Trophoblast cell (in vitro differentiated cells and primary cell): ENCODE measurements around the gene TCP11.
"Not testable (repeated sequence)": the region's sequence is repeated elsewhere in the genome, so short reads cannot be mapped to it uniquely, and the experiment has no call there.

ENCODE experiments used
- DNase-seq, 2 donors: peaks; one replicate each; pipeline ENCODE4 v3.0.0-alpha.2; 2016
- H2AFZ ChIP-seq: 2 replicates; pipeline ENCODE4 v1.6.1; 2013; ENCODE audit warnings: low read length, moderate library complexity, mild to moderate bottlenecking; ENCODE audit not compliant: insufficient read depth, poor library complexity
- H2AK5ac ChIP-seq: 2 replicates; pipeline ENCODE4 v1.6.1; 2013; ENCODE audit warnings: mild to moderate bottlenecking, low read length
- H2BK120ac ChIP-seq: 2 replicates; pipeline ENCODE4 v1.6.1; 2013; ENCODE audit warnings: low read length, mild to moderate bottlenecking, moderate library complexity; ENCODE audit not compliant: insufficient read depth, poor library complexity
- H2BK12ac ChIP-seq: 2 replicates; pipeline ENCODE4 v1.6.1; 2013; ENCODE audit warnings: mild to moderate bottlenecking, low read length, moderate library complexity
- H2BK5ac ChIP-seq: 2 replicates; pipeline ENCODE4 v1.6.1; 2013; ENCODE audit warnings: low read length, low read depth, moderate library complexity, mild to moderate bottlenecking; ENCODE audit not compliant: poor library complexity
- H3K14ac ChIP-seq: 2 replicates; pipeline ENCODE4 v1.6.1; 2013; ENCODE audit warnings: mild to moderate bottlenecking, low read length
- H3K18ac ChIP-seq: 2 replicates; pipeline ENCODE4 v1.6.1; 2013; ENCODE audit warnings: mild to moderate bottlenecking, low read length
- H3K23ac ChIP-seq: 2 replicates; pipeline ENCODE4 v1.6.1; 2013; ENCODE audit warnings: low read length
- H3K27ac ChIP-seq: 2 replicates; pipeline ENCODE4 v1.5.1; 2013; ENCODE audit warnings: low read depth, mild to moderate bottlenecking, inconsistent platforms, low read length, moderate library complexity
- H3K27me3 ChIP-seq: 2 replicates; pipeline ENCODE4 v1.6.1; 2013; ENCODE audit warnings: inconsistent platforms, mild to moderate bottlenecking, low read length, moderate library complexity; ENCODE audit not compliant: insufficient read depth
- H3K36me3 ChIP-seq, 2 experiments: 1 replicate in 1 of 2; 2 replicates in 1 of 2; pipeline ENCODE4 v1.6.1; 2013; ENCODE audit warnings: low read length in 2 of 2, mild to moderate bottlenecking in 2 of 2, moderate library complexity in 1 of 2; ENCODE audit not compliant: insufficient read depth in 2 of 2, control insufficient read depth in 1 of 2
- H3K4ac ChIP-seq: 2 replicates; pipeline ENCODE4 v1.6.1; 2013; ENCODE audit warnings: low read depth, mild to moderate bottlenecking, low read length, moderate library complexity
- H3K4me1 ChIP-seq, 2 experiments: 1 replicate in 1 of 2; 2 replicates in 1 of 2; pipeline ENCODE4 v1.6.1; 2013; ENCODE audit warnings: low read length in 2 of 2, mild to moderate bottlenecking in 2 of 2, moderate library complexity in 1 of 2; ENCODE audit not compliant: insufficient read depth in 2 of 2, control insufficient read depth in 1 of 2
- H3K4me2 ChIP-seq: 2 replicates; pipeline ENCODE4 v1.6.1; 2013; ENCODE audit warnings: inconsistent platforms, mild to moderate bottlenecking, low read length, moderate library complexity
- H3K4me3 ChIP-seq: 2 replicates; pipeline ENCODE4 v1.5.1; 2013; ENCODE audit warnings: mild to moderate bottlenecking, low read depth, low read length, inconsistent platforms
- H3K79me1 ChIP-seq: one replicate; pipeline ENCODE4 v1.6.1; 2013; ENCODE audit warnings: low read length
- H3K79me2 ChIP-seq: 2 replicates; pipeline ENCODE4 v1.6.1; 2013; ENCODE audit warnings: low read length, mild to moderate bottlenecking; ENCODE audit not compliant: control insufficient read depth, insufficient read depth, poor library complexity
- H3K9ac ChIP-seq: 2 replicates; pipeline ENCODE4 v1.6.1; 2013; ENCODE audit warnings: mild to moderate bottlenecking, low read length
- H3K9me3 ChIP-seq: 2 replicates; pipeline ENCODE4 v1.6.1; 2013; ENCODE audit warnings: low read depth, mild to moderate bottlenecking, control low read depth, inconsistent platforms, low read length; ENCODE audit not compliant: insufficient read depth
- H4K12ac ChIP-seq: 2 replicates; pipeline ENCODE4 v1.6.1; 2013; ENCODE audit warnings: low read depth, mild to moderate bottlenecking, low read length, moderate library complexity
- H4K8ac ChIP-seq: 2 replicates; pipeline ENCODE4 v1.6.1; 2013; ENCODE audit warnings: low read depth, mild to moderate bottlenecking, low read length, moderate library complexity
- H4K91ac ChIP-seq: one replicate; pipeline ENCODE4 v1.6.1; 2013; ENCODE audit warnings: low read depth, mild to moderate bottlenecking, low read length, moderate library complexity
- WGBS: extraction: QIAGEN DNeasy Blood & Tissue Kit; methylation state at CpG from one replicate; pipeline ENCODE4 v1.1.7; 2013; ENCODE audit warnings: missing lambda C conversion rate; ENCODE audit not compliant: insufficient read length, insufficient coverage; ENCODE audit errors: extremely low coverage; 5-methylcytosine and 5-hydroxymethylcytosine counted together

TCP11 gene

GRCh38 chr6:35107208-35107607 lies 33.9 kb downstream of the TCP11 start:
- not testable (repeated sequence) for H3K4ac ChIP-seq, H3K4me1 ChIP-seq, H4K12ac ChIP-seq, H2BK12ac ChIP-seq, H2AK5ac ChIP-seq, H2BK120ac ChIP-seq, H3K79me1 ChIP-seq, H3K36me3 ChIP-seq, H4K91ac ChIP-seq, H3K18ac ChIP-seq, H3K23ac ChIP-seq, H3K27ac ChIP-seq, H3K14ac ChIP-seq, H2BK5ac ChIP-seq, H3K4me2 ChIP-seq, H3K9me3 ChIP-seq, H3K27me3 ChIP-seq, H3K79me2 ChIP-seq, H3K9ac ChIP-seq, H4K8ac ChIP-seq, H2AFZ ChIP-seq, H3K4me3 ChIP-seq
- WGBS: no CpG with 5 or more reads among the region's 8 CpGs
- peak in 1 of 2 donors; percentile 51 for DNase-seq

GRCh38 chr6:35106061-35106460 lies 35.1 kb downstream of the TCP11 start:
- not testable (repeated sequence) for H3K18ac ChIP-seq, H3K4me2 ChIP-seq, H2BK120ac ChIP-seq, H3K27me3 ChIP-seq, H2AFZ ChIP-seq, H3K36me3 ChIP-seq, H3K14ac ChIP-seq, H3K23ac ChIP-seq, DNase-seq, H3K79me2 ChIP-seq, H2AK5ac ChIP-seq, H4K8ac ChIP-seq, H3K4me3 ChIP-seq, H3K9me3 ChIP-seq, H3K79me1 ChIP-seq, H3K4ac ChIP-seq, H4K12ac ChIP-seq, H3K27ac ChIP-seq, H2BK12ac ChIP-seq, H3K9ac ChIP-seq, H4K91ac ChIP-seq, H3K4me1 ChIP-seq, H2BK5ac ChIP-seq
- WGBS: no CpG with 5 or more reads among the region's 6 CpGs

DNA sequence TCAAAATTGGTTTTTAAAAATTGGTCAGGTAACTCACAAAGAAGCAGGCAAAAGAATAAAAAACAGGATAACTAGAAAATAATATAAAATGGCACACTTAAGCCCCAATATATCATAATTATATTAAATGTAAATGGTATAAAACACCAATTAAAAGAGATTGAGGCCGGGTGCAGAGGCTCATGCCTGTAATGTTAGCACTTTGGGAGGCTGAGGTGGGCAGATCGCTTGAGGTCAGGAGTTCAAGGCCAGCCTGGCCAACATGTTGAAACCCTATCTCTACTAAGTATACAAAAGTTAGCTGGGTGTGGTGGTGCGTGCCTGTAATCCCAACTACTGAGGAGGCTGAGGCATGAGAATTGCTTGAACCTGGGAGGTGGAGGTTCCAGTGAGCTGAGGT lies 36.1 kb downstream of the TCP11 start:
- Histone ChIP-seq H3K4me3 (no peak overlapping the region), H3K4ac (no peak overlapping the region), H3K9me3 (no peaks in the 10 kb centered on the region), H3K27me3 (no peaks in the 10 kb centered on the region), H2BK5ac (no peak overlapping the region), H3K23ac (no peak overlapping the region), H3K79me2 (no peaks in the 10 kb centered on the region), H4K8ac (no peak overlapping the region), H2BK120ac (no peak overlapping the region), H3K4me2 (no peak overlapping the region), H2BK12ac (no peak overlapping the region), H3K18ac (no peak overlapping the region), H3K14ac (no peak overlapping the region), H3K36me3 (no peaks in the 10 kb centered on the region), H3K79me1 (no peaks in the 10 kb centered on the region), H3K27ac (no peak overlapping the region), H4K12ac (no peak overlapping the region), H4K91ac (no peak overlapping the region), H3K4me1 (no peaks in the 10 kb centered on the region), H2AFZ (no peak overlapping the region), H3K9ac (no peak overlapping the region), H2AK5ac (no peak overlapping the region)
- WGBS: no CpG with 5 or more reads among the region's 3 CpGs
- DNase-seq: no peak

GRCh38 chr6:35099116-35099515 lies 42.0 kb downstream of the TCP11 start:
- no peak overlapping the region for H3K18ac ChIP-seq
- H3K79me1 ChIP-seq: no peaks in the 10 kb centered on the region
- no peak overlapping the region for H4K8ac ChIP-seq
- H3K4me1 ChIP-seq: no peaks in the 10 kb centered on the region
- peaks cover 2% of the 10 kb centered on the region for H3K9me3 ChIP-seq
- no peak overlapping the region for H3K23ac ChIP-seq
- H2AFZ ChIP-seq: no peak overlapping the region
- H4K12ac ChIP-seq: no peak overlapping the region
- H3K14ac ChIP-seq: no peak overlapping the region
- no peak overlapping the region for H2BK120ac ChIP-seq
- H2AK5ac ChIP-seq: no peak overlapping the region
- no peaks in the 10 kb centered on the region for H3K36me3 ChIP-seq
- no peak overlapping the region for H3K4me3 ChIP-seq
- no peak overlapping the region for H3K9ac ChIP-seq
- no peak overlapping the region for H2BK12ac ChIP-seq
- no peak overlapping the region for H3K27ac ChIP-seq
- H3K27me3 ChIP-seq: no peaks in the 10 kb centered on the region
- peak; percentile 63 to 75 for DNase-seq
- H4K91ac ChIP-seq: no peak overlapping the region
- H3K79me2 ChIP-seq: no peaks in the 10 kb centered on the region
- H2BK5ac ChIP-seq: no peak overlapping the region
- 100% methylated on average over 2 of the region's 5 CpGs for WGBS
- no peak overlapping the region for H3K4ac ChIP-seq
- no peak overlapping the region for H3K4me2 ChIP-seq
